Fibroblast of villous mesenchyme (primary cell): ENCODE measurements around the gene ADTRP. TPM values are rescaled to one million over a fixed set of nuclear protein-coding genes. Genes with fewer than 3 reads are reported as not detected.

Source experiments
- DNase-seq: peaks from one replicate; pipeline ENCODE4 v3.0.0-alpha.2; 2010; ENCODE audit warnings: low read depth
- H3K4me3 ChIP-seq: 2 replicates; pipeline ENCODE4 v1.5.1; 2011; ENCODE audit warnings: low read depth, mild to moderate bottlenecking, low read length
- total RNA-seq: library from RNA; depleted of rRNA; stranded (reverse); fragments of >200 nt; gene quantifications from 2 replicates; pipeline ENCODE4 v1.2.3, GENCODE V29; 2012
- TF ChIP-seq, protein P1 (sequence below): IDR thresholded peaks from 2 replicates; pipeline ENCODE4 v1.5.1; 2012; ENCODE audit warnings: low read depth, mild to moderate bottlenecking, low read length; ENCODE audit not compliant: insufficient read depth

Gene ADTRP
- total RNA-seq, 1 donor = 1.3 TPM

- no peak overlapping the region for H3K4me3 ChIP-seq
- TF ChIP-seq, protein P1, sequence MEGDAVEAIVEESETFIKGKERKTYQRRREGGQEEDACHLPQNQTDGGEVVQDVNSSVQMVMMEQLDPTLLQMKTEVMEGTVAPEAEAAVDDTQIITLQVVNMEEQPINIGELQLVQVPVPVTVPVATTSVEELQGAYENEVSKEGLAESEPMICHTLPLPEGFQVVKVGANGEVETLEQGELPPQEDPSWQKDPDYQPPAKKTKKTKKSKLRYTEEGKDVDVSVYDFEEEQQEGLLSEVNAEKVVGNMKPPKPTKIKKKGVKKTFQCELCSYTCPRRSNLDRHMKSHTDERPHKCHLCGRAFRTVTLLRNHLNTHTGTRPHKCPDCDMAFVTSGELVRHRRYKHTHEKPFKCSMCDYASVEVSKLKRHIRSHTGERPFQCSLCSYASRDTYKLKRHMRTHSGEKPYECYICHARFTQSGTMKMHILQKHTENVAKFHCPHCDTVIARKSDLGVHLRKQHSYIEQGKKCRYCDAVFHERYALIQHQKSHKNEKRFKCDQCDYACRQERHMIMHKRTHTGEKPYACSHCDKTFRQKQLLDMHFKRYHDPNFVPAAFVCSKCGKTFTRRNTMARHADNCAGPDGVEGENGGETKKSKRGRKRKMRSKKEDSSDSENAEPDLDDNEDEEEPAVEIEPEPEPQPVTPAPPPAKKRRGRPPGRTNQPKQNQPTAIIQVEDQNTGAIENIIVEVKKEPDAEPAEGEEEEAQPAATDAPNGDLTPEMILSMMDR = no peak
- DNase-seq = no peak
These were observed 48.0 kb downstream of the ADTRP start for GRCh38 chr6:11730641-11731040.

DNA sequence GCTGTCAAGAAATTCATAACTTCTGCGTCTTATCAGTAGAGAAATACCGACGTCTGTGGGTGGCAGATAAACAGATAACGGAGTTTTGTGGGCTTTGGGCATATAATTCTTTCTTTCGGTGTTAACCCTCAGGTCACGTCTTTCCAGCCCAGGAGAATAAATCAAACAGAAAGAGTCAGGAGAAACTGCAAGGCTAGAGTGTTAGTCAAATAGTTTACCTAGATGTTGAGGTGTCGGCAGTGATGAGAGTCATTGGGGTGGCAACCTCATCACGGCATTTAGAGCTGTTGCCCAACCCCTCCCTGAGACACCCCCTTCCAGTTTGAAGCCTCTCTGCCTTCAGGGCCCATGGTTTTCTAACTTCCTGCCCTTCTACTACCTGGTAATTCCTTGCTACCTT lies 49.5 kb downstream of the ADTRP start:
- no peak overlapping the region for H3K4me3 ChIP-seq
- TF ChIP-seq, protein P1 = no peak
- no peak for DNase-seq

DNA sequence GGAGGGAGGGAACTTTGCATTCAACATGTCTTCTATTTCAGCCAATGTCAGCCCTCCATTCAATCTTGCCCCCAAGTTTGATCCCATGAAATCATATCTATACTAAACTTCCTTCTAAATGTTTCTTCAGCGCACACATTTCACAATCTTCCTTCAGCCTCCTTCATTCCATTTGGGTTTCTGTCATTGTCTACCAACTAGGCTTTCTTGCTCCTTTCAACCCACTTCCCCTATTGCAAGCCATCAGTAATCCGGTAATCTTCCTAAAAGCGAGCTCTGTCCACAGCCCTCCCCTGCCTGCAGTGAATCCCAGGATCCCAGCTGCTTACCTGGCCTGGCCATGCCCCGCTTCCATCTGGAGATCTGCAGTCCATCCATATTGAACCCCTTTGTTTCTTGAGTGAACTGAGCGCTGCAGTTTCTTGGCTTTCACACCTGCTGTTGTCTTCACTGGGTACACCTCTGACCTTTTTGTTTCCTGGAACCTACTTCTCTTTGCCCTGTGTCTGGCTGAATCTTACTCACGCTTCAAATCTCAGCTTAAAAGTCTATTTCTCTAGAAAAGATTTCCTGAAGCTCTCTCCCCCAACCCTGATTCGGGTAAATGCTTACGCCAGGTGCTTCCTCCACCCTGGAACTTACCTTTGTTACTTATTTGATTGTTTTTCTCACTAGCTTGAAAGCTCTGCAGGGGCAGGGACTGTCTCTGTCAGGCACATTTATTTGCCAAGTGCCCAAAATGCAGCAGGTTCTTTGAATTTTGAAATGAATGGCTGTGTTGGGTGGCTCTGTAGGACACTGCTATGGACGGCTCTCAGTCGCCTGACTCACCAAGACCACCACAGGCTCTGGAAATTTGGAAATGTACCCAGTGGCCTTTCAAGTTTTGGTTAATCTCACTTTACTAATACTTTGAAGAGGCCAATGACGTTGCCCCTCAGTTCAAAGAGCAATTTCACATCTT lies 50.3 kb downstream of the ADTRP start:
- TF ChIP-seq, protein P1 = no peak
- no peak overlapping the region for H3K4me3 ChIP-seq
- no peak for DNase-seq

DNA sequence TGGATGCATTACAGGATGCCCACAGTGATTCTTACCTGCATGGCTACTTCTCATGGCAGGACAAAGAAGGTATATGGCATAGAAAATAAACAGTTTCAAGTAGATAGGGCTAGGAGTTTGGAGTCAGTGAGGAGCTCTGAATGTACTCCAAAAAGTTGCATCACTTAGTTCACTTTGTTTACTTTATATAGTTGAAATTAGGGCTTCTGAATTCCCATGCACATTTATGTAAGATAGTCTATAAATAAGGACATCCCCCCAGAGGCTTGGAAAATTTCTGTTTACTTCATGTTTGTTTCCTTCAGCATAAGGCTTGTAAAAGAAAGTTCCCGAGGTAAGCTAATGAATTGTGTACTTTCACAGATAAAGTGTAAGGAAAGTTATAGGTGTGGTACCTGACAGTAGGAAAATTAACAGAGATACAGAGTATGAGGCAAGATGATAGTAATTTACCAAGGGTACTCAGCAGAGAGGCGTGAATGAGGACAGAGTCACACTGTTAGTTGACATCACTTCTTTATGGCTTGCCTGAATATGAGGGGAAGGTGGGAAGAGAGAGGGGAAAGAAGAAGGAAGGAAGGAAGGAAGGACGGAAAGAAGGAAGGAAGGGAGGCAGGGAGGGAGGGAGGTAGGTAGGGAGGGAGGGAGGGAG lies 51.1 kb downstream of the ADTRP start:
- H3K4me3 ChIP-seq = no peak overlapping the region
- TF ChIP-seq, protein P1 = no peak
- DNase-seq = peak; percentile 51

- H3K4me3 ChIP-seq = no peak overlapping the region
- TF ChIP-seq, protein P1 = no peak
- no peak for DNase-seq
These were observed 54.3 kb downstream of the ADTRP start for GRCh38 chr6:11724286-11724685.

DNA sequence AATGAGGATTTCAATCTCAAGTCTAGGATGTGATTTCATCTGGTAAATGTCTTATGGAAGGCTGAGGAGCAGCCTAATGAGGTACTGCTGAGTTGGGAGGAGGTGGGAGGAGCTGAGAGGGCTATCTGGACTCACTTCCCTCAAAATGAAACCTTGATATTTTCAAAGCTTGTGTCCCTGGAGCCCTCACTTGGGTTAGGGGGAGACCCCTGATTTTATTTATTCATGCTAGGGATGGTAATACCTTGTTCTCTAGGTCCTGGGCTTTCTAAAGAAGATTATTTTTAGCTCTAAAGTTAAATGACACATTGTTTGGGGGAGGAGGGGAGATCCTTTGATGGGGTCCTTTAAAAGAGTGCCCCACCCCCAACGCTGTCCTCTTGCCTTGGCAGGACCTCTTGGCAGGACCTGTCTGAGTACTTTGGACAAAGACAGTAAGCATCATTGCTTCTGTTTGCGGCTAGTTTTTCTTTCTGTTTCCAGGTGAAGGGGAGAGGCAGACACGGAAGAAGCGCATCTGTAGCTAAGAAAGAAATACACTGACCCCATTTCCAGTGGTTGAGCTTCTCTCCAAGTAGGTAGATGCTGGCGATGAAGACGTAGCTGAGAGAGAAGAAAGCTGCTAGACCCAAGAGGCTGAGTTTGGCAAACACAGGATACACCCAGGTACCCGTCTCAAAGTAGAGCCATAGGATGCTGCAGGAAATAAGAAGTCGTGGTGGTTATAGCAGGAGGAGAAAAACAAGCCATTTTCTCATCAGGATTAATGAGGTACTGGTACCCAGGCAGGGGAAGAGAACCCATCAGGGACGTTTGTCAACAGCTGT lies 55.6 kb downstream of the ADTRP start:
- TF ChIP-seq, protein P1 = no peak
- DNase-seq = no peak
- no peak overlapping the region for H3K4me3 ChIP-seq
